ENCODE results near the gene ADGRG2.

DNA sequence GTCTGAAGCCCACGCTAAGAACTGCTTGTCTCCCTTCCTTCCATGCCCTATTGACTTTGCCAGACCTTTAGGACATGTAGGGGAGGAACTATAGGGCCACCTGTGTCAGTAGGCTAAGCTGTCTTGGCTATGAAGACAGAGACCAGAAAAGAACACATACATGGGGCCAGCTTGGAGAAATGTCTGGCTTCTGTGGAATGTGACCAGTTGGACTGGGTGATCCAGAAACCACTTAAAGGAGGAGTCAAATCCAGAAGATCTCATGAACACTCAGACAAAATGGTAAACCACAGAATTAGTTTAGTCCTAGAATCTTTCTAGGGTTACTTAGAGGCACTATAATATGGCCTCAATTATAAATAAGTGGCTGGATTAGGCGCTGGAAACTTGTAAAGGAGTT is 180.4 kb downstream of the ADGRG2 start:
- TF ChIP-seq, protein P1, sequence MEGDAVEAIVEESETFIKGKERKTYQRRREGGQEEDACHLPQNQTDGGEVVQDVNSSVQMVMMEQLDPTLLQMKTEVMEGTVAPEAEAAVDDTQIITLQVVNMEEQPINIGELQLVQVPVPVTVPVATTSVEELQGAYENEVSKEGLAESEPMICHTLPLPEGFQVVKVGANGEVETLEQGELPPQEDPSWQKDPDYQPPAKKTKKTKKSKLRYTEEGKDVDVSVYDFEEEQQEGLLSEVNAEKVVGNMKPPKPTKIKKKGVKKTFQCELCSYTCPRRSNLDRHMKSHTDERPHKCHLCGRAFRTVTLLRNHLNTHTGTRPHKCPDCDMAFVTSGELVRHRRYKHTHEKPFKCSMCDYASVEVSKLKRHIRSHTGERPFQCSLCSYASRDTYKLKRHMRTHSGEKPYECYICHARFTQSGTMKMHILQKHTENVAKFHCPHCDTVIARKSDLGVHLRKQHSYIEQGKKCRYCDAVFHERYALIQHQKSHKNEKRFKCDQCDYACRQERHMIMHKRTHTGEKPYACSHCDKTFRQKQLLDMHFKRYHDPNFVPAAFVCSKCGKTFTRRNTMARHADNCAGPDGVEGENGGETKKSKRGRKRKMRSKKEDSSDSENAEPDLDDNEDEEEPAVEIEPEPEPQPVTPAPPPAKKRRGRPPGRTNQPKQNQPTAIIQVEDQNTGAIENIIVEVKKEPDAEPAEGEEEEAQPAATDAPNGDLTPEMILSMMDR (IDR thresholded peaks at IDR 0.05): no peak
- no peak for TF ChIP-seq POLR2A (IDR thresholded peaks at IDR 0.05)
